NCI-H69 (cell line): ENCODE results near the gene MITF.

ENCODE experiments used
- DNase-seq: peaks from one replicate; lab custom pipeline; 2025; lab: John Stamatoyannopoulos, UW

The MITF gene

DNA sequence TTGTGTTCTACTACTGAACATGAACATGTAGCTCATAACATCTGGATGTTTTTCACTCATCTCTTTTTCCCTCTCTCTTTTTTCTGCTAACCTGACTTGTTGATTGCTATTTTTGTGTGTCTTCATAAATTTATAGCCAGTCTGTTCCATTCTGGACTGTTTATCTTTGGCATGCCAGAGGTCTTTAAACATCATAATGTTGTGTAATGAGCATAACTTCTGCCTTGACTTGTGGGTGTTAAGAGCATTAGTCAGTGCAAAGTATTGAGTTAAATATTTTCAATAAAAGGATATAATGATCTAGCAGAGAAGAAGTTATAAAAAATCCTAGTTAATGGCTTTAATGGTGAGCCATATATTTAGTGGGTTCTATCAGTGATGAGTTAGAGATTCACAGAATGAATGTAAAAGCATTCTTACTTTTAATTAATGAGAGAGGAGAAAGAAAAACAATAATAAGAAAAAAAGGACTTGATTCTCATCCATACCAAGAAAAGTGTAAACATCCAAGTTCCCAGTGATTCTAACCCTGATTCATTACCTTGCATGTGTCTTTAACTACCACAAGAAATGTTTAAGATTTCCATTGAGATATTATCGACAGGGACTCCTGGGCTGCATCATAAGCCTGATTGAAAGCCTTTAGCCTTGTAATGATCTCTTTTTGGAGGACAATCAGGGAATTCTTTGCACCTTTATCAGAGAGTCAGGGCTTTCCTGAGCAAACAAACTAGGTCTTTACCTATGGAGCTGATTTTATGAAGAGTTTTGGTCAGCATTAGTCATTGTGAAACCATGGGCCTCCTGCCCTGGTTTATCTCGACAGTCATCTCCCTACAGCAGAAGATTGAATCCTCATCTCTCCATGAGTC is 22.9 kb downstream of the MITF start:
- DNase-seq = no peak

- no peak for DNase-seq
These were observed 23.5 kb downstream of the MITF start for GRCh38 chr3:69762768-69763229.

GRCh38 chr3:69763458-69763857 is 24.2 kb downstream of the MITF start:
- DNase-seq = no peak

- DNase-seq = no peak
These were observed 25.0 kb downstream of the MITF start for GRCh38 chr3:69764121-69764741.

- DNase-seq = no peak
These were observed 25.6 kb downstream of the MITF start for GRCh38 chr3:69764861-69765260.

- DNase-seq = no peak
These were observed 27.4 kb downstream of the MITF start for GRCh38 chr3:69766638-69767037.

- DNase-seq = no peak
These were observed 28.3 kb downstream of the MITF start for GRCh38 chr3:69767571-69767970.

- no peak for DNase-seq
These were observed 29.2 kb downstream of the MITF start for GRCh38 chr3:69768438-69768837.

- DNase-seq = no peak
These were observed 31.0 kb downstream of the MITF start for GRCh38 chr3:69770219-69770618.

DNA sequence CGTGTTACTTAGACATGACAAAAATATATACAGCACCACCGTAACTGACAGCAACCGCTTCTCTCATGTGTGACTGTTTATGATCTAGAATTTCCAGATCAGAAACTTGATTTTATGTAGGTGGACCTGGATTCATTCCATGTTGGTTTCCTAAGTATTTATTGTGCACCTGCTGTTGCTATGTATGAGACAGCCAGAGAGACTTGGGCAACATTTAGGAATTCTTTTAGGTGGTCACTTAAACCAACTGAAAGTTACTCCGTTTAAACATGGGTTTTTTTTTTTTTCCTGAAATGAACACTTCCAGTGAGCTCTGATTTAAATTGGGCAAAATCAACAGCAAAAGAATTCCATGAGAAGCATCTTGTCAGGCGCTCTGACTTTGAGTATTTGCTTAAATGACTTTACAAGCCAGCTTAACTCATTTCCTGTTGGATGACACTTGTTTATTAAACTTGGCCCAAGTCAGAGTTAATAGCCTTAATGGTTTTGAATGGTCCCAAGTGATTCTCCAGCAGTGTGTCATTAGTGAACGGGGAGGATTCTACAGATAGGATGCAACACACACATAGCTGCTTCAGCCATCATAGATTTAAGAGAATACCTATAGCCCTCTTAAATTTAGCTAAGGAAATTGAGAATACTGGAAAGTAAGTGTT is 31.8 kb downstream of the MITF start:
- no peak for DNase-seq

DNA sequence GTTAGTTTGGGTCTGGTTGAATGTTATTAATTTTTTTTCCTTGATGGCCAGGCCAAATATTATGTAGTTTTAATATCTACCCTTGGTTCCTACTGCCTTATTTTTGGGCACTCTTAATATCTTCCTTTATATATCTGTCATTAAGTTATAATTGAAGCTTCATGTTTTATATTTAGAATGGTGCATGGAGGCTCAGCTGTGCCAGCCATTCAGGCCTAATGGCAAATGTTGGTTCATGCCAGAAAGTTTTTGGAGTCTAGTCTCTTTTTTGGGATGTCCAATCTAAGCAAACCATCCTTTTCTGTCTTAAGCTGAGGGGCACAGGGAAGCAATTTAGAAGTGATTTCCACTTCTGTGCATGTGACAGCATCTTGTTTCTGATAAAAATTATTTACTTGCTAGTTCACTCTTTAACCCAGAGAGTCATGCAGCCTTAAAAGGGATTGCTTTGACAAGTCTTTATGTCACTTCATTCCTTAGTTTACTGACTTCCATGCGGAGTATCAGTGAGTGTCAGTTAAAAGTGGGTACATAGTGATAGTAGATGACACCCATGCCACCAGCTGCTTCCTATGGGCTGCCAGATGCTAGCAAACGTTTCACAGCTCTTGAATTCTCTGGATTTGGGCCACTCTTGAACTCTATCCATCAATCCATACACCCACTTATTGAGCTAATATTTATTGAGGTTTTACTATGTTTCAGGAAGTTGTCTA is 33.0 kb downstream of the MITF start:
- DNase-seq = no peak

- no peak for DNase-seq
These were observed 34.8 kb downstream of the MITF start for GRCh38 chr3:69774029-69774428.

GRCh38 chr3:69775751-69776150 is 36.5 kb downstream of the MITF start:
- no peak for DNase-seq

DNA sequence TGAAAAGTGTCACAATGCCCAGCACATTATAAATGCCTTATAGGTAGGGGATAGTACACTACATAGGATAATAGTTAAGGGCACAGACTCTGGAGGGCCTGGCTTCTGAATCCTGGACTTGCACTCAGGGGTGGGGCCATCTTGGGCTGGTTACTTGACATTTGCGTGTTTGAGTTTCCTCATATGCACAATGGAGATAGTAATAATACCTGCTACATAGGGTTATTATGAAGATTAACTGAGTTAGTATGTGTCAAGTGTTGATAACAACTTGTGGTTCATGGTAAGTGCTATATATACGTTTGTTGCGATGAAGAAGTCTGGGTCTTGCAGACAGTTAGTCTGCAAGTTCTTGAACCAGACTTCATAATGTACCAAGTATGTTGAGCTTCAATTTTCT is 37.0 kb downstream of the MITF start:
- no peak for DNase-seq

GRCh38 chr3:69776920-69777581 is 37.8 kb downstream of the MITF start:
- DNase-seq = no peak

DNA sequence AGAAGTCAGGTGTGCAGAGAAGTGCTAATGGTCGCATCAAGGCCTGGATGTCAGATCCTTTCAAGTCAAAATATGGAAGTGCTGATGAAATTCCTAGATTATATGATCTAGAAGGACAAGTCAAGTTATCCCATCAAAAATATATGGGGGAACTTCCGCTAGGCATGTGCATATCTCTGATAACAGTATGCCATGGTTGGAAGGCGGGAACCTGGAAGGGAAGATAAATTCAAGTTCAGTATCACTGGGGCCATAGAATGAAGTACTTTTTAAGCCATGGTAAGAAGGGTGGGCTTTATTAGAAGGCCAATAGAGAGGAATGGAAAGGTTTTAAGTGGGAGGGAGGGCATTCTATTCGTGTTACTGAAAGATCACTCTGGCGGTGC is 38.3 kb downstream of the MITF start:
- no peak for DNase-seq

- no peak for DNase-seq
These were observed 42.3 kb downstream of the MITF start for GRCh38 chr3:69781593-69781992.

GRCh38 chr3:69784954-69785514 is 45.8 kb downstream of the MITF start:
- no peak for DNase-seq

- no peak for DNase-seq
These were observed 46.6 kb downstream of the MITF start for GRCh38 chr3:69785769-69786320.

DNA sequence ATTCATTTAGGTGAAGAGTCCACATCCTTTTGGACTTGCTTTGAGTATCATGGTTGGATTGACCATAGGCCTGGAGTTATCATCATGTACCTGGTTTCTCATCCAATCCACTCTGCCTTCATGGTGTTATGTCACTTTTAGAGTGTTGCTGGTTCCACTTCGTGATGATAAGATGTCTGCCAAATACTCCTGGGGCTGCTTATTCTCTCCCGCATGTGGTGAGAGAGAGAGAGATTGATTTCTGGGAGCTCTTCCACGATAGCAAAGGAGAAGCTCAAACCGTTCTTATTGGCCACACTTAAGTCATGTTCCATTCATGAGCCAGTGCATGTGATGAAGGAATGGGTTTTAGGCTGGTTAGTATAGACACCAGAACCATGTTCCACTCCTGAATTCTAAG is 47.6 kb downstream of the MITF start:
- no peak for DNase-seq
